K562 (cell line): Measurements from ENCODE around the gene GADD45B. TPM values are rescaled to one million over a fixed set of nuclear protein-coding genes. Genes with fewer than 3 reads are reported as not detected.

ENCODE experiments used
- BHLHE40 ChIP-seq: IDR thresholded peaks from 2 replicates; pipeline ENCODE4 v1.6.1; 2011; ENCODE audit warnings: low read length, improper control_type of control experiment
- CBX3 ChIP-seq, 2 experiments: IDR thresholded peaks; 1 replicate in 1 of 2; 2 replicates in 1 of 2; pipeline ENCODE4 v1.6.1; 2012; ENCODE audit warnings: inconsistent platforms in 2 of 2, low read length in 2 of 2, borderline replicate concordance in 1 of 2, control low read depth in 1 of 2
- DMBX1 ChIP-seq: fragments of 250-450 bp; sonication (Bioruptor Pico); IDR thresholded peaks from 2 replicates; pipeline ENCODE4 v1.8.0; 2022; ENCODE audit warnings: inconsistent platforms, mild to moderate bottlenecking, moderate library complexity, borderline replicate concordance
- HDAC1 ChIP-seq, 2 experiments: fragments of 450-650 bp; IDR thresholded peaks; 2 replicates each; pipeline ENCODE4 v1.6.1; 2016 to 2017; ENCODE audit warnings: inconsistent platforms in 1 of 2, mild to moderate bottlenecking in 1 of 2, moderate library complexity in 1 of 2
- NCOA1 ChIP-seq: fragments of 450-650 bp; IDR thresholded peaks from 2 replicates; pipeline ENCODE4 v1.6.1; 2016; ENCODE audit warnings: low read depth
- RBM39 ChIP-seq: fragments of 200-400 bp; formaldehyde crosslinking; optimal IDR thresholded peaks from 2 replicates; pipeline ENCODE3; 2018; ENCODE audit warnings: low read depth, low read length
- SOX6 ChIP-seq: fragments of 450-650 bp; IDR thresholded peaks from 2 replicates; pipeline ENCODE4 v1.6.1; 2014; ENCODE audit warnings: mild to moderate bottlenecking
- ZBTB33 ChIP-seq: sonication (generic); formaldehyde crosslinking; IDR thresholded peaks from 2 replicates; pipeline ENCODE4 v1.8.1; 2023; ENCODE audit warnings: mild to moderate bottlenecking, missing genetic modification reagents
- ZNF124 ChIP-seq: sonication (generic); formaldehyde crosslinking; IDR thresholded peaks from 2 replicates; pipeline ENCODE4 v1.8.1; 2022; ENCODE audit warnings: missing genetic modification reagents
- ZNF347 ChIP-seq: fragments of 450-650 bp; formaldehyde crosslinking; IDR thresholded peaks from 2 replicates; pipeline ENCODE4 v1.4.0; 2020; ENCODE audit warnings: low read depth, mild to moderate bottlenecking, moderate library complexity
- ZNF584 ChIP-seq: fragments of 200-800 bp; sonication (Bioruptor generic); IDR thresholded peaks from 2 replicates; pipeline ENCODE4 v1.6.1; 2016; ENCODE audit warnings: low read depth, mild to moderate bottlenecking, missing genetic modification characterization, missing compliant biosample characterization
- ZNF79 ChIP-seq: fragments of 250-450 bp; sonication (Bioruptor Pico); IDR thresholded peaks from 2 replicates; pipeline ENCODE4 v1.4.0; 2020; ENCODE audit warnings: low read depth, mild to moderate bottlenecking, moderate library complexity
- polyA plus RNA-seq, 8 experiments: library from polyadenylated mRNA; depleted of rRNA in 4 of 8; stranded (reverse) in 5 of 8; unstranded in 3 of 8; fragments of >200 nt; fragmentation: Nextera tagmentation in 2 of 8; fragmentation: Illumina TruSeq in 1 of 8; extraction: Ambion mirVana in 2 of 8; extraction: Trizol in 1 of 8; gene quantifications; 2 replicates each; pipeline versions ENCODE4 v1.2.1 to v1.2.3, GENCODE V29; 2011 to 2014; ENCODE audit warnings: inconsistent platforms in 1 of 8, missing spikeins in 1 of 8
- total RNA-seq, 7 experiments: library from RNA; depleted of rRNA in 6 of 7; stranded (reverse); fragments of >200 nt in 6 of 7; fragmentation: Illumina TruSeq in 2 of 7; extraction: Trizol in 2 of 7; gene quantifications; 2 replicates each; pipeline versions ENCODE4 v1.2.1 to v1.2.3, GENCODE V29; 2011 to 2021; ENCODE audit warnings: low replicate concordance in 1 of 7
- TF ChIP-seq, protein P1 (sequence below), 2 experiments: fragments of 200-800 bp in 1 of 2; sonication (Bioruptor generic) in 1 of 2; sonication (generic) in 1 of 2; formaldehyde crosslinking in 1 of 2; IDR thresholded peaks in 1 of 2; conservative IDR thresholded peaks in 1 of 2; 2 replicates each; pipeline versions ENCODE4 v1.5.0 to v1.6.1; 2016 to 2020; ENCODE audit warnings: missing compliant biosample characterization in 1 of 2, missing genetic modification characterization in 1 of 2, missing genetic modification reagents in 1 of 2
- TF ChIP-seq, protein P2 (sequence below): fragments of 200-600 bp; sonication (generic); IDR thresholded peaks from one replicate; pipeline ENCODE4 v1.6.1; 2012; ENCODE audit warnings: mild to moderate bottlenecking, low read depth, low read length, inconsistent platforms

GADD45B gene
- total and polyA plus RNA-seq, 9 of the 15 experiments (the other 6 are each of a cell fraction or from before 2014, with no cell fraction given): 0.06 to 4.1 (median 2.1) TPM

DNA sequence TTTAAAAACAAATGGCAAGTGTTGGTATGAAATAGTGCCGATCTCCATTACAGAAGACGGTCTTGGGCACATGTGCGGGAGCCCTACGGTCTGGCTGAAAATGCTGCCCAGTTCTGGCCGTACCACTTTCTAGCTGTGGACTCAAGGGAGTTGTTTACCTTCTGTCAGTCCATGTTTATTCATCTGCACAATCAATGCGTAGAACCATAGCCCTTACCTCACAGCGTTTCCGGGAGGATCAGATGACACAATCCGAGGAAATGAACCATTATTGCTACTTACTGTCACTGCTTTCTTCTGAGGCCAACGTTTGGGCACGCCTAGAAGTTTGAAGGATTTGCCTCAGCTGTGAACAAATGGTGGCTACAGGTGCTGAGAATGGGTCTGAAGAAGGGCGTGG lies 31.2 kb downstream of the GADD45B start (continued):
- TF ChIP-seq ZBTB33 (no peak), CBX3 (IDR thresholded peaks at IDR 0.05; ENCODE audit: borderline replicate concordance in 1 of 2, low read length in 2 of 2) (no peak), RBM39 (no peak), NCOA1 (no peak), DMBX1 (CRISPR knock-in tag) (0 out of 2 replicates have a peak, but pooled peaks have one; percentile 40), SOX6 (peak; percentile 57), ZNF124 (CRISPR knock-in tag) (no peak), BHLHE40 (no peak), ZNF584 (CRISPR knock-in tag) (peak; percentile 94), ZNF347 (CRISPR knock-in tag) (no peak), ZNF79 (no peak), HDAC1 (IDR thresholded peaks at IDR 0.05) (0 out of 4 replicates have a peak, but pooled peaks of 1 of the 2 experiments have one; percentile 39)
- TF ChIP-seq, protein P1, sequence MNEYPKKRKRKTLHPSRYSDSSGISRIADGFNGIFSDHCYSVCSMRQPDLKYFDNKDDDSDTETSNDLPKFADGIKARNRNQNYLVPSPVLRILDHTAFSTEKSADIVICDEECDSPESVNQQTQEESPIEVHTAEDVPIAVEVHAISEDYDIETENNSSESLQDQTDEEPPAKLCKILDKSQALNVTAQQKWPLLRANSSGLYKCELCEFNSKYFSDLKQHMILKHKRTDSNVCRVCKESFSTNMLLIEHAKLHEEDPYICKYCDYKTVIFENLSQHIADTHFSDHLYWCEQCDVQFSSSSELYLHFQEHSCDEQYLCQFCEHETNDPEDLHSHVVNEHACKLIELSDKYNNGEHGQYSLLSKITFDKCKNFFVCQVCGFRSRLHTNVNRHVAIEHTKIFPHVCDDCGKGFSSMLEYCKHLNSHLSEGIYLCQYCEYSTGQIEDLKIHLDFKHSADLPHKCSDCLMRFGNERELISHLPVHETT (CRISPR knock-in tag; conservative IDR thresholded peaks at IDR 0.05 in 1 of 2, IDR thresholded peaks at IDR 0.05 in 1 of 2): 0 out of 4 replicates have a peak, but pooled peaks of 1 of the 2 experiments have one; percentile 32
- TF ChIP-seq, protein P2, sequence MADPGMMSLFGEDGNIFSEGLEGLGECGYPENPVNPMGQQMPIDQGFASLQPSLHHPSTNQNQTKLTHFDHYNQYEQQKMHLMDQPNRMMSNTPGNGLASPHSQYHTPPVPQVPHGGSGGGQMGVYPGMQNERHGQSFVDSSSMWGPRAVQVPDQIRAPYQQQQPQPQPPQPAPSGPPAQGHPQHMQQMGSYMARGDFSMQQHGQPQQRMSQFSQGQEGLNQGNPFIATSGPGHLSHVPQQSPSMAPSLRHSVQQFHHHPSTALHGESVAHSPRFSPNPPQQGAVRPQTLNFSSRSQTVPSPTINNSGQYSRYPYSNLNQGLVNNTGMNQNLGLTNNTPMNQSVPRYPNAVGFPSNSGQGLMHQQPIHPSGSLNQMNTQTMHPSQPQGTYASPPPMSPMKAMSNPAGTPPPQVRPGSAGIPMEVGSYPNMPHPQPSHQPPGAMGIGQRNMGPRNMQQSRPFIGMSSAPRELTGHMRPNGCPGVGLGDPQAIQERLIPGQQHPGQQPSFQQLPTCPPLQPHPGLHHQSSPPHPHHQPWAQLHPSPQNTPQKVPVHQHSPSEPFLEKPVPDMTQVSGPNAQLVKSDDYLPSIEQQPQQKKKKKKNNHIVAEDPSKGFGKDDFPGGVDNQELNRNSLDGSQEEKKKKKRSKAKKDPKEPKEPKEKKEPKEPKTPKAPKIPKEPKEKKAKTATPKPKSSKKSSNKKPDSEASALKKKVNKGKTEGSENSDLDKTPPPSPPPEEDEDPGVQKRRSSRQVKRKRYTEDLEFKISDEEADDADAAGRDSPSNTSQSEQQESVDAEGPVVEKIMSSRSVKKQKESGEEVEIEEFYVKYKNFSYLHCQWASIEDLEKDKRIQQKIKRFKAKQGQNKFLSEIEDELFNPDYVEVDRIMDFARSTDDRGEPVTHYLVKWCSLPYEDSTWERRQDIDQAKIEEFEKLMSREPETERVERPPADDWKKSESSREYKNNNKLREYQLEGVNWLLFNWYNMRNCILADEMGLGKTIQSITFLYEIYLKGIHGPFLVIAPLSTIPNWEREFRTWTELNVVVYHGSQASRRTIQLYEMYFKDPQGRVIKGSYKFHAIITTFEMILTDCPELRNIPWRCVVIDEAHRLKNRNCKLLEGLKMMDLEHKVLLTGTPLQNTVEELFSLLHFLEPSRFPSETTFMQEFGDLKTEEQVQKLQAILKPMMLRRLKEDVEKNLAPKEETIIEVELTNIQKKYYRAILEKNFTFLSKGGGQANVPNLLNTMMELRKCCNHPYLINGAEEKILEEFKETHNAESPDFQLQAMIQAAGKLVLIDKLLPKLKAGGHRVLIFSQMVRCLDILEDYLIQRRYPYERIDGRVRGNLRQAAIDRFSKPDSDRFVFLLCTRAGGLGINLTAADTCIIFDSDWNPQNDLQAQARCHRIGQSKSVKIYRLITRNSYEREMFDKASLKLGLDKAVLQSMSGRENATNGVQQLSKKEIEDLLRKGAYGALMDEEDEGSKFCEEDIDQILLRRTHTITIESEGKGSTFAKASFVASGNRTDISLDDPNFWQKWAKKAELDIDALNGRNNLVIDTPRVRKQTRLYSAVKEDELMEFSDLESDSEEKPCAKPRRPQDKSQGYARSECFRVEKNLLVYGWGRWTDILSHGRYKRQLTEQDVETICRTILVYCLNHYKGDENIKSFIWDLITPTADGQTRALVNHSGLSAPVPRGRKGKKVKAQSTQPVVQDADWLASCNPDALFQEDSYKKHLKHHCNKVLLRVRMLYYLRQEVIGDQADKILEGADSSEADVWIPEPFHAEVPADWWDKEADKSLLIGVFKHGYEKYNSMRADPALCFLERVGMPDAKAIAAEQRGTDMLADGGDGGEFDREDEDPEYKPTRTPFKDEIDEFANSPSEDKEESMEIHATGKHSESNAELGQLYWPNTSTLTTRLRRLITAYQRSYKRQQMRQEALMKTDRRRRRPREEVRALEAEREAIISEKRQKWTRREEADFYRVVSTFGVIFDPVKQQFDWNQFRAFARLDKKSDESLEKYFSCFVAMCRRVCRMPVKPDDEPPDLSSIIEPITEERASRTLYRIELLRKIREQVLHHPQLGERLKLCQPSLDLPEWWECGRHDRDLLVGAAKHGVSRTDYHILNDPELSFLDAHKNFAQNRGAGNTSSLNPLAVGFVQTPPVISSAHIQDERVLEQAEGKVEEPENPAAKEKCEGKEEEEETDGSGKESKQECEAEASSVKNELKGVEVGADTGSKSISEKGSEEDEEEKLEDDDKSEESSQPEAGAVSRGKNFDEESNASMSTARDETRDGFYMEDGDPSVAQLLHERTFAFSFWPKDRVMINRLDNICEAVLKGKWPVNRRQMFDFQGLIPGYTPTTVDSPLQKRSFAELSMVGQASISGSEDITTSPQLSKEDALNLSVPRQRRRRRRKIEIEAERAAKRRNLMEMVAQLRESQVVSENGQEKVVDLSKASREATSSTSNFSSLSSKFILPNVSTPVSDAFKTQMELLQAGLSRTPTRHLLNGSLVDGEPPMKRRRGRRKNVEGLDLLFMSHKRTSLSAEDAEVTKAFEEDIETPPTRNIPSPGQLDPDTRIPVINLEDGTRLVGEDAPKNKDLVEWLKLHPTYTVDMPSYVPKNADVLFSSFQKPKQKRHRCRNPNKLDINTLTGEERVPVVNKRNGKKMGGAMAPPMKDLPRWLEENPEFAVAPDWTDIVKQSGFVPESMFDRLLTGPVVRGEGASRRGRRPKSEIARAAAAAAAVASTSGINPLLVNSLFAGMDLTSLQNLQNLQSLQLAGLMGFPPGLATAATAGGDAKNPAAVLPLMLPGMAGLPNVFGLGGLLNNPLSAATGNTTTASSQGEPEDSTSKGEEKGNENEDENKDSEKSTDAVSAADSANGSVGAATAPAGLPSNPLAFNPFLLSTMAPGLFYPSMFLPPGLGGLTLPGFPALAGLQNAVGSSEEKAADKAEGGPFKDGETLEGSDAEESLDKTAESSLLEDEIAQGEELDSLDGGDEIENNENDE: no peak
